H7 (cell line): Measurements from ENCODE around the gene DHX35. TPM values are rescaled to one million over a fixed set of nuclear protein-coding genes. Genes with fewer than 3 reads are reported as not detected.

Experiments
- DNase-seq: peaks from one replicate; pipeline ENCODE4 v3.0.0; 2012
- H3K27me3 ChIP-seq: 2 replicates; pipeline ENCODE4 v1.6.0; 2011; ENCODE audit warnings: mild to moderate bottlenecking, low read length; ENCODE audit not compliant: control insufficient read depth, insufficient read depth
- H3K36me3 ChIP-seq: replicated peaks from 2 replicates; pipeline ENCODE4 v1.5.1; 2011; ENCODE audit warnings: low read length; ENCODE audit not compliant: control insufficient read depth, insufficient read depth
- H3K4me3 ChIP-seq: 2 replicates; pipeline ENCODE4 v1.5.1; 2011; ENCODE audit warnings: low read depth, mild to moderate bottlenecking, control low read depth, low read length, moderate library complexity; ENCODE audit not compliant: insufficient read depth
- total RNA-seq: library from RNA; depleted of rRNA; stranded (reverse); fragments of >200 nt; shearing (Covaris generic); gene quantifications from 2 replicates; pipeline ENCODE4 v1.2.3, GENCODE V29; 2014; rRNA removed

Gene DHX35
- 26.1 and 28.2 TPM in 2 replicates for total RNA-seq

GRCh38 chr20:38962044-38962927 is at the start of gene DHX35:
Gene DHX35 (plus strand): TSS chr20:38962344. CDS start chr20:38962368, 24 bp downstream.
- peak; percentile 100 for DNase-seq
- Histone ChIP-seq H3K36me3 (no peaks in the 10 kb centered on the region; the same call in 1 of the 2 replicates), H3K27me3 (no peaks in the 10 kb centered on the region), H3K4me3 (peak within 1 kb of the TSS; percentile 99)

GRCh38 chr20:38915355-38915754 is 46.8 kb upstream of the DHX35 start:
- Histone ChIP-seq H3K27me3 (no peaks in the 10 kb centered on the region), H3K4me3 (no peak overlapping the region), H3K36me3 (no peaks in the 10 kb centered on the region; the same call in none of the 2 replicates)
- DNase-seq: no peak

GRCh38 chr20:38917657-38918056 is 44.5 kb upstream of the DHX35 start:
- DNase-seq: no peak
- Histone ChIP-seq H3K36me3 (peaks cover 1% of the 10 kb centered on the region), H3K27me3 (no peaks in the 10 kb centered on the region), H3K4me3 (no peak overlapping the region)

- DNase-seq: no peak
- H3K36me3 ChIP-seq: peaks cover 1% of the 10 kb centered on the region
- no peak overlapping the region for H3K4me3 ChIP-seq
- H3K27me3 ChIP-seq: no peaks in the 10 kb centered on the region
Observed at GRCh38 chr20:38918172-38918571, 44.0 kb upstream of the DHX35 start.

GRCh38 chr20:38919683-38920082 is 42.5 kb upstream of the DHX35 start:
- no peak for DNase-seq
- H3K4me3 ChIP-seq: no peak overlapping the region

GRCh38 chr20:38920411-38920810 is 41.7 kb upstream of the DHX35 start:
- no peaks in the 10 kb centered on the region for H3K27me3 ChIP-seq
- no peak overlapping the region for H3K4me3 ChIP-seq
- no peak for DNase-seq
- peaks cover 1% of the 10 kb centered on the region; the same call in 1 of the 2 replicates for H3K36me3 ChIP-seq

More at GRCh38 chr20:38919683-38920082, 42.5 kb upstream of the DHX35 start:
- Histone ChIP-seq H3K36me3 (peaks cover 1% of the 10 kb centered on the region; the same call in 1 of the 2 replicates), H3K27me3 (no peaks in the 10 kb centered on the region)

- H3K4me3 ChIP-seq: no peak overlapping the region
Observed at GRCh38 chr20:38920851-38921250, 41.3 kb upstream of the DHX35 start.

GRCh38 chr20:38924718-38925117 is 37.4 kb upstream of the DHX35 start:
- Histone ChIP-seq H3K27me3 (no peaks in the 10 kb centered on the region; the same call in 1 of the 2 replicates), H3K36me3 (peaks cover 4% of the 10 kb centered on the region; the same call in 1 of the 2 replicates), H3K4me3 (no peak overlapping the region)
- no peak for DNase-seq

More at GRCh38 chr20:38920851-38921250, 41.3 kb upstream of the DHX35 start:
- no peaks in the 10 kb centered on the region for H3K27me3 ChIP-seq
- DNase-seq: no peak
- peaks cover 1% of the 10 kb centered on the region; the same call in 1 of the 2 replicates for H3K36me3 ChIP-seq

GRCh38 chr20:38926142-38926933 is 35.8 kb upstream of the DHX35 start, which contains the start of gene FAM83D:
Gene FAM83D (plus strand): TSS chr20:38926417. CDS start chr20:38926443, 26 bp downstream.
- DNase-seq: peak; percentile 99
- Histone ChIP-seq H3K36me3 (0 out of 2 replicates have a peak, but pooled peaks cover 3% of the 10 kb centered on the region), H3K4me3 (peak within 1 kb of the TSS; percentile 98), H3K27me3 (no peaks in the 10 kb centered on the region; the same call in 1 of the 2 replicates)

GRCh38 chr20:38926934-38927616 is 35.1 kb upstream of the DHX35 start:
- Histone ChIP-seq H3K4me3 (peak overlapping the region; percentile 98), H3K36me3 (0 out of 2 replicates have a peak, but pooled peaks cover 3% of the 10 kb centered on the region), H3K27me3 (no peaks in the 10 kb centered on the region; the same call in 1 of the 2 replicates)
- DNase-seq: peak; percentile 71

GRCh38 chr20:38927902-38928578 is 34.1 kb upstream of the DHX35 start:
- peak overlapping the region; percentile 98 for H3K4me3 ChIP-seq
- H3K36me3 ChIP-seq: 0 out of 2 replicates have a peak, but pooled peaks cover 3% of the 10 kb centered on the region

GRCh38 chr20:38930242-38930569 is 31.9 kb upstream of the DHX35 start:
- no peak overlapping the region for H3K4me3 ChIP-seq
- H3K36me3 ChIP-seq: 0 out of 2 replicates have a peak, but pooled peaks cover 3% of the 10 kb centered on the region
- DNase-seq: no peak
- H3K27me3 ChIP-seq: no peaks in the 10 kb centered on the region; the same call in 1 of the 2 replicates

More at GRCh38 chr20:38927902-38928578, 34.1 kb upstream of the DHX35 start:
- no peak for DNase-seq
- no peaks in the 10 kb centered on the region; the same call in 1 of the 2 replicates for H3K27me3 ChIP-seq

GRCh38 chr20:38931984-38932383 is 30.2 kb upstream of the DHX35 start:
- DNase-seq: no peak
- Histone ChIP-seq H3K27me3 (no peaks in the 10 kb centered on the region), H3K36me3 (peaks cover 3% of the 10 kb centered on the region; the same call in 1 of the 2 replicates), H3K4me3 (no peak overlapping the region)
